ENCODE data around the gene DIAPH2.

- no peak for TF ChIP-seq POLR2A (IDR thresholded peaks at IDR 0.05)
- TF ChIP-seq, protein P1, sequence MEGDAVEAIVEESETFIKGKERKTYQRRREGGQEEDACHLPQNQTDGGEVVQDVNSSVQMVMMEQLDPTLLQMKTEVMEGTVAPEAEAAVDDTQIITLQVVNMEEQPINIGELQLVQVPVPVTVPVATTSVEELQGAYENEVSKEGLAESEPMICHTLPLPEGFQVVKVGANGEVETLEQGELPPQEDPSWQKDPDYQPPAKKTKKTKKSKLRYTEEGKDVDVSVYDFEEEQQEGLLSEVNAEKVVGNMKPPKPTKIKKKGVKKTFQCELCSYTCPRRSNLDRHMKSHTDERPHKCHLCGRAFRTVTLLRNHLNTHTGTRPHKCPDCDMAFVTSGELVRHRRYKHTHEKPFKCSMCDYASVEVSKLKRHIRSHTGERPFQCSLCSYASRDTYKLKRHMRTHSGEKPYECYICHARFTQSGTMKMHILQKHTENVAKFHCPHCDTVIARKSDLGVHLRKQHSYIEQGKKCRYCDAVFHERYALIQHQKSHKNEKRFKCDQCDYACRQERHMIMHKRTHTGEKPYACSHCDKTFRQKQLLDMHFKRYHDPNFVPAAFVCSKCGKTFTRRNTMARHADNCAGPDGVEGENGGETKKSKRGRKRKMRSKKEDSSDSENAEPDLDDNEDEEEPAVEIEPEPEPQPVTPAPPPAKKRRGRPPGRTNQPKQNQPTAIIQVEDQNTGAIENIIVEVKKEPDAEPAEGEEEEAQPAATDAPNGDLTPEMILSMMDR (IDR thresholded peaks at IDR 0.05): no peak
These were observed 682.5 kb downstream of the DIAPH2 start for GRCh38 chrX:97367125-97367524.

Data from body of pancreas (tissue), 4 donors.